ENCODE measurements around the gene B4GALT3.
A peak's percentile ranks its signal among the peaks of the same experiment; 100 is the strongest.

B4GALT3 gene

GRCh38 chr1:161185732-161186311, 8.5 kb upstream of the B4GALT3 start:
- no peak for DNase-seq (ENCODE audit: low read depth)

GRCh38 chr1:161185282-161185682, 8.0 kb upstream of the B4GALT3 start:
- peak; percentile 62 for DNase-seq (ENCODE audit: low read depth)

GRCh38 chr1:161182214-161182613, 4.9 kb upstream of the B4GALT3 start:
- DNase-seq (ENCODE audit: low read depth) = peak; percentile 41

- no peak for DNase-seq (ENCODE audit: low read depth)
Observed at GRCh38 chr1:161180639-161181038, 3.3 kb upstream of the B4GALT3 start.

GRCh38 chr1:161179698-161180097, 2.4 kb upstream of the B4GALT3 start:
- DNase-seq (ENCODE audit: low read depth) = no peak

- no peak for DNase-seq (ENCODE audit: low read depth)
Observed at GRCh38 chr1:161177936-161178244, 583 bp upstream of the B4GALT3 start.

GRCh38 chr1:161176468-161177111, 717 bp downstream of the B4GALT3 start:
- no peak for DNase-seq (ENCODE audit: low read depth)

- no peak for DNase-seq (ENCODE audit: low read depth)
Observed at GRCh38 chr1:161175771-161176453, 1.4 kb downstream of the B4GALT3 start.

GRCh38 chr1:161174911-161175310, 2.4 kb downstream of the B4GALT3 start:
- DNase-seq (ENCODE audit: low read depth) = no peak

- DNase-seq (ENCODE audit: low read depth) = no peak
Observed at GRCh38 chr1:161173711-161174110, 3.6 kb downstream of the B4GALT3 start.

GRCh38 chr1:161172776-161173376, 4.4 kb downstream of the B4GALT3 start:
- no peak for DNase-seq (ENCODE audit: low read depth)

GRCh38 chr1:161172349-161172748, 5.0 kb downstream of the B4GALT3 start:
- no peak for DNase-seq (ENCODE audit: low read depth)

- no peak for DNase-seq (ENCODE audit: low read depth)
Observed at GRCh38 chr1:161171696-161172095, 5.6 kb downstream of the B4GALT3 start.

GRCh38 chr1:161171191-161171590, 6.1 kb downstream of the B4GALT3 start:
- no peak for DNase-seq (ENCODE audit: low read depth)

GRCh38 chr1:161168906-161169305, 8.4 kb downstream of the B4GALT3 start:
- DNase-seq (ENCODE audit: low read depth) = no peak

GRCh38 chr1:161166669-161167548, 10.4 kb downstream of the B4GALT3 start:
- no peak for DNase-seq (ENCODE audit: low read depth)

GRCh38 chr1:161165742-161166668, 11.3 kb downstream of the B4GALT3 start, which contains the start of gene PPOX:
TSS of gene PPOX (plus strand) at chr1:161166426. CDS start at chr1:161166848, 422 bp downstream.
- peak; percentile 83 for DNase-seq (ENCODE audit: low read depth)

- DNase-seq (ENCODE audit: low read depth) = no peak
Observed at GRCh38 chr1:161164901-161165610, 12.3 kb downstream of the B4GALT3 start.

- no peak for DNase-seq (ENCODE audit: low read depth)
Observed at GRCh38 chr1:161163793-161164192, 13.5 kb downstream of the B4GALT3 start.

- DNase-seq (ENCODE audit: low read depth) = no peak
Observed at GRCh38 chr1:161162806-161163205, 14.5 kb downstream of the B4GALT3 start.
